PC-9 (cell line): ENCODE measurements around the gene LSR. TPM values are rescaled to one million over a fixed set of nuclear protein-coding genes. Genes with fewer than 3 reads are reported as not detected.

Experiments used
- BruUV-seq: library from RNA; stranded (reverse); fragments of 400-500 nt; replicated peaks from 2 replicates; lab custom pipeline; 2021; lab: Mats Ljungman, UMichigan
- CTCF ChIA-PET: fragments of 300-600 bp; sonication (Branson Sonifier 250); formaldehyde crosslinking; loops from one replicate; lab custom pipeline; 2022; ENCODE audit warnings: antibody characterized with exemption; lab: Charles Lee
- POLR2A ChIA-PET: fragments of 300-600 bp; sonication (Branson Sonifier 250); formaldehyde crosslinking; loops from one replicate; lab custom pipeline; 2022; ENCODE audit warnings: antibody characterized with exemption; ENCODE audit not compliant: unreplicated experiment; lab: Charles Lee
- DNase-seq, 2 experiments: peaks; one replicate each; pipeline versions ENCODE4 v3.0.0 to v3.0.0-alpha.2; 2015 to 2022; ENCODE audit warnings: mixed read lengths in 1 of 2
- H2AFZ ChIP-seq: fragments of 200-600 bp; sonication (generic); 2 replicates; pipeline ENCODE4 v1.8.1; 2017; ENCODE audit warnings: antibody characterized with exemption
- H3F3A ChIP-seq: fragments of 200-600 bp; sonication (generic); 2 replicates; pipeline ENCODE4 v1.8.1; 2017; ENCODE audit warnings: antibody characterized with exemption, mild to moderate bottlenecking, low read depth; ENCODE audit not compliant: insufficient read depth
- H3K27ac ChIP-seq: fragments of 200-600 bp; sonication (generic); 2 replicates; pipeline ENCODE4 v1.6.1; 2016; ENCODE audit warnings: mixed run types
- H3K27me3 ChIP-seq: fragments of 200-600 bp; sonication (generic); 2 replicates; pipeline ENCODE4 v1.6.1; 2016; ENCODE audit warnings: low read depth, mixed run types; ENCODE audit not compliant: insufficient read depth
- H3K36me3 ChIP-seq: fragments of 200-600 bp; sonication (generic); 2 replicates; pipeline ENCODE4 v1.6.1; 2016; ENCODE audit warnings: low read depth, mixed run types
- H3K4me1 ChIP-seq: fragments of 200-600 bp; sonication (generic); replicated peaks from 2 replicates; pipeline ENCODE4 v1.6.1; 2016; ENCODE audit warnings: mixed run types; ENCODE audit not compliant: insufficient read depth
- H3K4me2 ChIP-seq: fragments of 200-600 bp; sonication (generic); 2 replicates; pipeline ENCODE4 v1.6.1; 2017; ENCODE audit warnings: mixed run types
- H3K4me3 ChIP-seq: fragments of 200-600 bp; sonication (generic); 2 replicates; pipeline ENCODE4 v1.6.1; 2016; ENCODE audit warnings: mixed run types
- H3K79me2 ChIP-seq: fragments of 200-600 bp; sonication (generic); 2 replicates; pipeline ENCODE4 v1.6.1; 2017; ENCODE audit warnings: low read depth, mixed run types
- H3K9me2 ChIP-seq: fragments of 200-600 bp; sonication (generic); 2 replicates; pipeline ENCODE4 v1.8.1; 2017; ENCODE audit warnings: mild to moderate bottlenecking; ENCODE audit not compliant: insufficient read depth
- H3K9me3 ChIP-seq: fragments of 200-600 bp; sonication (generic); 2 replicates; pipeline ENCODE4 v1.8.1; 2016; ENCODE audit warnings: low read depth; ENCODE audit not compliant: insufficient read depth
- H4K20me1 ChIP-seq: fragments of 200-600 bp; sonication (generic); 2 replicates; pipeline ENCODE4 v1.8.1; 2017; ENCODE audit not compliant: insufficient read depth
- EZH2 ChIP-seq: fragments of 200-600 bp; sonication (generic); IDR thresholded peaks from 2 replicates; pipeline ENCODE4 v1.8.0; 2017; ENCODE audit warnings: antibody characterized with exemption, low read depth
- intact Hi-C: fragments of 100-400 bp; cut with micrococcal nuclease; formaldehyde crosslinking; loops from one replicate; pipeline ENCODE4 v1.10.0; 2022; ENCODE audit not compliant: unreplicated experiment
- total RNA-seq: library from RNA; stranded (reverse); gene quantifications from 2 replicates; pipeline ENCODE4 v1.2.3, GENCODE V29; 2021
- TF ChIP-seq, protein P1 (sequence below): fragments of 200-600 bp; sonication (generic); conservative IDR thresholded peaks from 2 replicates; pipeline ENCODE4 v1.6.1; 2017; ENCODE audit warnings: mixed run types, antibody characterized with exemption, mild to moderate bottlenecking, moderate library complexity

LSR gene
- total RNA-seq, 1 experiment from 2014 or later, result 145 TPM

DNA sequence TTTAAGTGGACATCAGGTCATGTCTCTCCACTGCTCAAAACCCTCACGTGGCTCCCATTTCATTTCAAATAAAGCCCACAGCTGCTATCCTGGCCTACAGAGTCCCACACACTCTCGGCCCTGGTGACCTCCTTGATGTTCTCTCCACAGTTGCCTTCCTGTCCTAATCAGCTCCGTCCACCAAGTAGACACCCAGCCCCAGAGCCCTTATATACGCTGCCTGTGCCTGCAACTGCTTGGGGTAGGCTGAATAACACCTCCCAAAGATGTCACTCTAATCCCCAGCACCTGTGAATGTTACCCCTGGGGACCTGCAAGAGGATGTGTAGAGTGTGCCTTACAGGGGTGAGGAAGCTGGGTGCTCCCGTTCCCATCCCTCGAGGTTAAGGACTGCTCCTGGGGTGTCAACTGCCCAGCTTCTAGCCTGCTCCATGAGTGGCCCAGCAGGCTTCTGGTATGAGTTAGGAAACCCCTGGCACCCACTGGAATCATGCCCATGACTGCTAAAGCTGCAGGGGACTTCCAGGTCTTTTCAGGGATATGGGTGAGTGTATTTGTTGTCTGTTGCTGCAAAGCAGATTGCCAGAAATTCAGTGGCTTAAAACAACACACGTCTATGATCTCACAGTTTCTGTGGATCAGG is 26.3 kb upstream of the LSR start:
- Histone ChIP-seq H3F3A (no peaks in the 10 kb centered on the region), H4K20me1 (no peaks in the 10 kb centered on the region), H3K79me2 (no peaks in the 10 kb centered on the region), H2AFZ (no peak overlapping the region), H3K4me2 (no peak overlapping the region), H3K27ac (no peak overlapping the region), H3K9me2 (no peaks in the 10 kb centered on the region), H3K27me3 (no peaks in the 10 kb centered on the region), H3K4me3 (no peak overlapping the region), H3K36me3 (no peaks in the 10 kb centered on the region), H3K9me3 (peaks cover 5% of the 10 kb centered on the region; the same call in 1 of the 2 replicates), H3K4me1 (no peaks in the 10 kb centered on the region)
- TF ChIP-seq, protein P1, sequence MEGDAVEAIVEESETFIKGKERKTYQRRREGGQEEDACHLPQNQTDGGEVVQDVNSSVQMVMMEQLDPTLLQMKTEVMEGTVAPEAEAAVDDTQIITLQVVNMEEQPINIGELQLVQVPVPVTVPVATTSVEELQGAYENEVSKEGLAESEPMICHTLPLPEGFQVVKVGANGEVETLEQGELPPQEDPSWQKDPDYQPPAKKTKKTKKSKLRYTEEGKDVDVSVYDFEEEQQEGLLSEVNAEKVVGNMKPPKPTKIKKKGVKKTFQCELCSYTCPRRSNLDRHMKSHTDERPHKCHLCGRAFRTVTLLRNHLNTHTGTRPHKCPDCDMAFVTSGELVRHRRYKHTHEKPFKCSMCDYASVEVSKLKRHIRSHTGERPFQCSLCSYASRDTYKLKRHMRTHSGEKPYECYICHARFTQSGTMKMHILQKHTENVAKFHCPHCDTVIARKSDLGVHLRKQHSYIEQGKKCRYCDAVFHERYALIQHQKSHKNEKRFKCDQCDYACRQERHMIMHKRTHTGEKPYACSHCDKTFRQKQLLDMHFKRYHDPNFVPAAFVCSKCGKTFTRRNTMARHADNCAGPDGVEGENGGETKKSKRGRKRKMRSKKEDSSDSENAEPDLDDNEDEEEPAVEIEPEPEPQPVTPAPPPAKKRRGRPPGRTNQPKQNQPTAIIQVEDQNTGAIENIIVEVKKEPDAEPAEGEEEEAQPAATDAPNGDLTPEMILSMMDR, result no peak
- no peak for TF ChIP-seq EZH2
- intact Hi-C loops, result no loop called here
- no peak for DNase-seq
- ChIA-PET POLR2A (no interaction called here), CTCF (interaction anchor here (0.6 kb wide), 1 partner anchor 46 kb away, joined by 4 read pairs; no protein-coding TSS in a partner anchor)
- BruUV-seq, result no TSS peak

DNA sequence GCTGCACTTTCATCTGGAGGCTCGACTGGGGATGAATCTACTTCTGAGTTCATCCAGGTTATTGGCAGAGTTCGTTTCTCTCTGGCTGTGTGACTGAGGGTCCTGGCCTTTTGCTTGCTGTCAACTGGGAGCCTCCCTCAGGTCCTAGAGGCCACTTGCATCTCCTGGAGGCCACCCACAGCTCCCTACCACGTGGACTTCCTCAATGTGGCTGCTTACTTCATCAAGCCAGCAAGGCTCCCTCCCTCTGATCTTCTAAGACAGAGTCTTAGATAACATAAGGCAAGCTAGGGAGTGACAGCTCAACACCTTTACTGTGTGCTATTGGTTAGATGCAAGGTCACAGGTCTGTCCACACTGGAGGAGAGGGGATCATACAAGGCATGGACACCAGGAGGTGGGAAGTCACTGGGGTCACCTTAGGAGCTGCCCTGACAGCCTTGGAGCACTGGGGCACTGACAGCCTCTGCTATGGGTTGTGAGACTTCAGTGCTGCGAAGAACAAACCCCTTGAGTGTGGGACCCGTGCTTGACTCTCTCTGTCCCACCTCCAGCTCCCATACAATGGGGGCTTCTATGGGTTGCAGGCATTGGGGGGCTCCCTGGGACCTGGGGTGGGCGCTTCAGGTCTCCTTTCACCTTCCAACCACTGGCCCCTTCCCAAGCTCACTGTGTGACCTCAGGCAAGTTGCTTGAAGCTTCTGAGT is 25.6 kb upstream of the LSR start:
- no TSS peak for BruUV-seq
- Histone ChIP-seq H3K4me2 (no peak overlapping the region), H3K4me3 (no peak overlapping the region), H3K4me1 (no peaks in the 10 kb centered on the region), H2AFZ (no peak overlapping the region), H3K27me3 (no peaks in the 10 kb centered on the region), H4K20me1 (no peaks in the 10 kb centered on the region), H3K9me2 (no peaks in the 10 kb centered on the region), H3K36me3 (no peaks in the 10 kb centered on the region), H3K9me3 (peaks cover 5% of the 10 kb centered on the region; the same call in 1 of the 2 replicates), H3K27ac (no peak overlapping the region), H3K79me2 (no peaks in the 10 kb centered on the region), H3F3A (no peaks in the 10 kb centered on the region)
- POLR2A ChIA-PET, result no interaction called here
- intact Hi-C loops, result no loop called here
- CTCF ChIA-PET, result interaction anchor here (0.6 kb wide), 1 partner anchor 45 kb away, joined by 4 read pairs; no protein-coding TSS in a partner anchor
- no peak for TF ChIP-seq EZH2
- TF ChIP-seq, protein P1, result no peak
- DNase-seq, result no peak

DNA sequence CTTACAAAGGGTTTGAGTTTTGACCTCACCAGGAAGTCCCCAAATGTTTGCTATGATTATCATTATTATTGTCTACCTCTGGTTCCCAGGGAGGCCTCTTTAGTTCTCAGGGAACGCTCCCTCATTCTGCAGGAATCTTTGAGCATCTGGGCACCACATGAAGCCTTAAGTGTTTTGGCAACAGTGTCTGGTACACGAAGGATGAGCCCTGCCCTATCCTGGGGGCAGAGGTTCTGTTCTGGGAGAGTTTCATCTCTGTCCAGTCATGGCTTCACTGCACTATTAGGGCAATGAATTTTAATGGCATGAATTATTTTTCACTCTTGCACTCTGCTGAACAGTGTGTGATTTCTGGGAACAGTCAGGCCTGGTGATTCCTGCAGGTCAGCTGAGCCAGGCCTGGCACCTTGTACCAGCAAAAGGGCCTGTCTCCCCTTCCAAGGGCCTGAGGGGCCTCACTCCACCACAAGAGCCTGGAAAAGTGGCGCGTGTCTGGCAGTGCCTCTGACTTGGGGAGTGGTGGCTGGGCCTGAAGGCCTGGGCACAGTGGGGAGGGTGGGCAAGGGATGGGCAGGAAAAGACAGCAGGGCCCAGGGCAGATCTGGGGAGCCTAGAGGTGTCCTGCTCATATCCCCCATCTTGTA is 24.8 kb upstream of the LSR start:
- Histone ChIP-seq H3K79me2 (no peaks in the 10 kb centered on the region), H3K9me2 (no peaks in the 10 kb centered on the region), H3K4me3 (no peak overlapping the region), H3K9me3 (peaks cover 4% of the 10 kb centered on the region; the same call in 1 of the 2 replicates), H3K27me3 (no peaks in the 10 kb centered on the region), H4K20me1 (no peaks in the 10 kb centered on the region), H3K4me2 (no peak overlapping the region), H3F3A (no peaks in the 10 kb centered on the region), H2AFZ (no peak overlapping the region), H3K27ac (no peak overlapping the region), H3K4me1 (no peaks in the 10 kb centered on the region), H3K36me3 (no peaks in the 10 kb centered on the region)
- no TSS peak for BruUV-seq
- POLR2A ChIA-PET, result no interaction called here
- DNase-seq, result no peak
- CTCF ChIA-PET, result no interaction called here
- TF ChIP-seq, protein P1, result no peak
- no peak for TF ChIP-seq EZH2
- intact Hi-C loops, result no loop called here
